Activated gamma-delta T cell (primary cell): ENCODE results near the gene PEA15.

Source experiments
- DNase-seq: peaks from one replicate; lab custom pipeline; 2025; lab: John Stamatoyannopoulos, UW

The PEA15 gene

GRCh38 chr1:160239582-160240299 lies 34.6 kb downstream of the PEA15 start:
- no peak for DNase-seq

GRCh38 chr1:160243767-160244166 lies 38.6 kb downstream of the PEA15 start:
- DNase-seq: no peak

- no peak for DNase-seq
These were observed 39.0 kb downstream of the PEA15 start for GRCh38 chr1:160244209-160244608.

GRCh38 chr1:160245434-160245833 lies 40.2 kb downstream of the PEA15 start:
- no peak for DNase-seq

GRCh38 chr1:160247053-160247452 lies 41.9 kb downstream of the PEA15 start:
- DNase-seq: no peak

GRCh38 chr1:160251011-160251410 lies 45.8 kb downstream of the PEA15 start:
- no peak for DNase-seq

- no peak for DNase-seq
These were observed 46.7 kb downstream of the PEA15 start for GRCh38 chr1:160251687-160252526.

- no peak for DNase-seq
These were observed 50.7 kb downstream of the PEA15 start for GRCh38 chr1:160255781-160256300.

- DNase-seq: no peak
These were observed 51.3 kb downstream of the PEA15 start for GRCh38 chr1:160256396-160257046.

- no peak for DNase-seq
These were observed 52.3 kb downstream of the PEA15 start for GRCh38 chr1:160257411-160258015.

- no peak for DNase-seq
These were observed 53.1 kb downstream of the PEA15 start for GRCh38 chr1:160258177-160258798.

- DNase-seq: no peak
These were observed 55.5 kb downstream of the PEA15 start for GRCh38 chr1:160260406-160261382.

GRCh38 chr1:160261556-160261892 lies 56.3 kb downstream of the PEA15 start:
- no peak for DNase-seq

- DNase-seq: peak; percentile 94
These were observed 57.0 kb downstream of the PEA15 start, which contains the start of gene DCAF8 for GRCh38 chr1:160261893-160262794. Gene DCAF8 (minus strand): TSS chr1:160262549. CDS start chr1:160244008, 18,541 bp downstream.

GRCh38 chr1:160264795-160265307 lies 59.7 kb downstream of the PEA15 start:
- DNase-seq: no peak
